ENCODE data around the gene EXOC4. TPM values are rescaled to one million over a fixed set of nuclear protein-coding genes. Genes with fewer than 3 reads are reported as not detected.

Gene EXOC4
- total and polyA plus RNA-seq, 2 donors (not counting 3 experiments of a cell fraction or from before 2014, with no cell fraction given) = 20.3 to 73.1 TPM

DNA sequence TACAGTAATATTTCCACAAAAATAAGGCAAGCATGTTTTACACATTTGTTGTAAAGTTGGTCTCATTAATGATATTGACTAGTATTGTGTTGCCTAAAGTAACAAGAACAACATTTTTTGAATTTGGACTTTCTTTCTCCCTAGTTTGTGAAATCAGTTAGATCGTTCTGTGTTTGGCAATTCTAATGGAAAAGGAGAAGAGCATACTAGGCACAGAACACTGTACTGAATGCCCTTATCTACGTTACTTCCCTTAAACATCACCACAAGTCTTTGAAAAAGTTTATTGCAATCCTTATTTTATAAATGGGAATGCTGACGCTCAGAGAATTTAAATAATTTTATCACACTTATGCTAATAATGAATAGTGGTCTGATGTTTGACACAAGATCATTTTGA lies 372.2 kb downstream of the EXOC4 start:
- H3K27ac ChIP-seq (ENCODE audit: insufficient read depth, low read depth, low read length) = no peak overlapping the region
- no peaks in the 10 kb centered on the region for H3K79me2 ChIP-seq (ENCODE audit: control insufficient read depth, insufficient read depth, low read length)
- H4K20me1 ChIP-seq (replicated peaks; ENCODE audit: control insufficient read depth, extremely low read depth, insufficient read depth, low read length) = no peaks in the 10 kb centered on the region
- H3K9me3 ChIP-seq (replicated peaks; ENCODE audit: control insufficient read depth, insufficient read depth, low read length) = no peaks in the 10 kb centered on the region
- no peak for TF ChIP-seq POLR2A (IDR thresholded peaks at IDR 0.05; ENCODE audit: low read depth, low read length)
- TF ChIP-seq MAX (IDR thresholded peaks at IDR 0.05; ENCODE audit: insufficient read depth, insufficient read length) = no peak
- POLR2A ChIA-PET = no interaction called here
- FAIRE-seq (no peak), DNase-seq (ENCODE audit: low read depth, low spot score) (no peak)
- no TSS peak for BruUV-seq (replicated peaks)
- no peak overlapping the region for H2AFZ ChIP-seq (ENCODE audit: low read depth, low read length)
- no peaks in the 10 kb centered on the region for H3K27me3 ChIP-seq (ENCODE audit: control insufficient read depth in 2 of 2, insufficient read depth in 2 of 2, low read length in 2 of 2)
- CTCF ChIA-PET = no interaction called here
- no peak overlapping the region for H3K4me2 ChIP-seq (ENCODE audit: insufficient read depth, low read length)
- H3K4me1 ChIP-seq (ENCODE audit: control insufficient read depth, extremely low read depth, insufficient read depth, low read length) = no peaks in the 10 kb centered on the region
- H3K4me3 ChIP-seq (replicated peaks in 1 of 3; ENCODE audit: insufficient read depth in 1 of 3, low read depth in 1 of 3, low read length in 3 of 3) = no peak overlapping the region
- H3K9me1 ChIP-seq (replicated peaks; ENCODE audit: control insufficient read depth, extremely low read depth, insufficient read depth, low read length) = no peaks in the 10 kb centered on the region
- no peaks in the 10 kb centered on the region for H3K36me3 ChIP-seq (ENCODE audit: control insufficient read depth in 2 of 2, extremely low read depth in 1 of 2, insufficient read depth in 2 of 2, low read length in 2 of 2)
- intact Hi-C loops (cut with micrococcal nuclease) (no loop called here), dilution Hi-C loops (cut with MboI; ENCODE audit: extremely low pct_ligation_motif_present, low sequenced_read_pairs) (no loop called here)
- no peak overlapping the region for H3K9ac ChIP-seq (replicated peaks; ENCODE audit: extremely low read depth, insufficient read depth, low read length)

GRCh38 chr7:133629701-133630100 lies 376.8 kb downstream of the EXOC4 start:
- Histone ChIP-seq H3K4me1 (ENCODE audit: control insufficient read depth, extremely low read depth, insufficient read depth, low read length) (no peaks in the 10 kb centered on the region), H2AFZ (ENCODE audit: low read depth, low read length) (no peak overlapping the region), H3K9me3 (replicated peaks; ENCODE audit: control insufficient read depth, insufficient read depth, low read length) (no peaks in the 10 kb centered on the region), H3K9me1 (replicated peaks; ENCODE audit: control insufficient read depth, extremely low read depth, insufficient read depth, low read length) (no peaks in the 10 kb centered on the region), H3K4me2 (ENCODE audit: insufficient read depth, low read length) (no peak overlapping the region), H3K27ac (ENCODE audit: insufficient read depth, low read depth, low read length) (no peak overlapping the region), H3K9ac (replicated peaks; ENCODE audit: extremely low read depth, insufficient read depth, low read length) (no peak overlapping the region), H4K20me1 (replicated peaks; ENCODE audit: control insufficient read depth, extremely low read depth, insufficient read depth, low read length) (no peaks in the 10 kb centered on the region), H3K36me3 (ENCODE audit: control insufficient read depth in 2 of 2, extremely low read depth in 1 of 2, insufficient read depth in 2 of 2, low read length in 2 of 2) (no peaks in the 10 kb centered on the region), H3K4me3 (replicated peaks in 1 of 3; ENCODE audit: insufficient read depth in 1 of 3, low read depth in 1 of 3, low read length in 3 of 3) (no peak overlapping the region), H3K27me3 (ENCODE audit: control insufficient read depth in 2 of 2, insufficient read depth in 2 of 2, low read length in 2 of 2) (no peaks in the 10 kb centered on the region), H3K79me2 (ENCODE audit: control insufficient read depth, insufficient read depth, low read length) (no peaks in the 10 kb centered on the region)
- ChIA-PET POLR2A (no interaction called here), CTCF (no interaction called here)
- no TSS peak for BruUV-seq (replicated peaks)
- no peak for DNase-seq (ENCODE audit: low read depth, low spot score)
- intact Hi-C loops (cut with micrococcal nuclease) (no loop called here), dilution Hi-C loops (cut with MboI; ENCODE audit: extremely low pct_ligation_motif_present, low sequenced_read_pairs) (no loop called here)
- FAIRE-seq = no peak
- no peak for TF ChIP-seq GATA2 (IDR thresholded peaks at IDR 0.05; ENCODE audit: insufficient read depth, insufficient read length, low read depth, low read length)
- TF ChIP-seq, protein P1, sequence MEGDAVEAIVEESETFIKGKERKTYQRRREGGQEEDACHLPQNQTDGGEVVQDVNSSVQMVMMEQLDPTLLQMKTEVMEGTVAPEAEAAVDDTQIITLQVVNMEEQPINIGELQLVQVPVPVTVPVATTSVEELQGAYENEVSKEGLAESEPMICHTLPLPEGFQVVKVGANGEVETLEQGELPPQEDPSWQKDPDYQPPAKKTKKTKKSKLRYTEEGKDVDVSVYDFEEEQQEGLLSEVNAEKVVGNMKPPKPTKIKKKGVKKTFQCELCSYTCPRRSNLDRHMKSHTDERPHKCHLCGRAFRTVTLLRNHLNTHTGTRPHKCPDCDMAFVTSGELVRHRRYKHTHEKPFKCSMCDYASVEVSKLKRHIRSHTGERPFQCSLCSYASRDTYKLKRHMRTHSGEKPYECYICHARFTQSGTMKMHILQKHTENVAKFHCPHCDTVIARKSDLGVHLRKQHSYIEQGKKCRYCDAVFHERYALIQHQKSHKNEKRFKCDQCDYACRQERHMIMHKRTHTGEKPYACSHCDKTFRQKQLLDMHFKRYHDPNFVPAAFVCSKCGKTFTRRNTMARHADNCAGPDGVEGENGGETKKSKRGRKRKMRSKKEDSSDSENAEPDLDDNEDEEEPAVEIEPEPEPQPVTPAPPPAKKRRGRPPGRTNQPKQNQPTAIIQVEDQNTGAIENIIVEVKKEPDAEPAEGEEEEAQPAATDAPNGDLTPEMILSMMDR (IDR thresholded peaks at IDR 0.05; ENCODE audit: extremely low read depth in 1 of 2, insufficient read depth in 1 of 2, low read depth in 1 of 2, low read length in 2 of 2) = no peak
- TF ChIP-seq POLR2AphosphoS5 (IDR thresholded peaks at IDR 0.05; ENCODE audit: insufficient read depth, low read depth, low read length) = no peak
- TF ChIP-seq MAX (IDR thresholded peaks at IDR 0.05; ENCODE audit: insufficient read depth, insufficient read length) = no peak
- no peak for TF ChIP-seq MYC (IDR thresholded peaks at IDR 0.05; ENCODE audit: low read depth, low read length)
- no peak for TF ChIP-seq POLR2A (IDR thresholded peaks at IDR 0.05; ENCODE audit: low read depth, low read length)
- no peak for TF ChIP-seq FOS (IDR thresholded peaks at IDR 0.05; ENCODE audit: borderline replicate concordance, insufficient read depth, low read length)
- no peak for TF ChIP-seq EZH2 (IDR thresholded peaks at IDR 0.05; ENCODE audit: borderline replicate concordance, low read depth, low read length, severe bottlenecking)
